HEK293T (cell line): ENCODE data around the gene SMAP1.
A peak's percentile ranks its signal among the peaks of the same experiment; 100 is the strongest.

Experiments used
- CTCF ChIA-PET: fragments of 350-600 bp; formaldehyde crosslinking; extraction: SDS; loops from one replicate; lab custom pipeline; 2021; ENCODE audit warnings: antibody characterized with exemption, inconsistent platforms; lab: Yijun Ruan, JAX
- POLR2A ChIA-PET: fragments of 350-600 bp; formaldehyde crosslinking; extraction: SDS; loops from one replicate; lab custom pipeline; 2020; ENCODE audit warnings: antibody characterized with exemption, inconsistent platforms; lab: Yijun Ruan, JAX
- DNase-seq: peaks from one replicate; pipeline ENCODE4 v3.0.0; 2012; ENCODE audit warnings: mixed read lengths; ENCODE audit errors: extremely low spot score
- ARNT ChIP-seq: fragments of 450-650 bp; IDR thresholded peaks from 2 replicates; pipeline ENCODE4 v1.6.1; 2017; ENCODE audit warnings: mild to moderate bottlenecking
- BHLHE40 ChIP-seq: fragments of 450-650 bp; IDR thresholded peaks from 2 replicates; pipeline ENCODE4 v1.6.1; 2016; ENCODE audit warnings: mild to moderate bottlenecking, moderate library complexity, borderline replicate concordance
- CTBP1 ChIP-seq: fragments of 450-650 bp; IDR thresholded peaks from 2 replicates; pipeline ENCODE4 v1.6.1; 2016; ENCODE audit warnings: borderline replicate concordance
- ELF4 ChIP-seq: fragments of 450-650 bp; IDR thresholded peaks from 2 replicates; pipeline ENCODE4 v1.6.1; 2017; ENCODE audit warnings: antibody characterized with exemption
- FOXA1 ChIP-seq: fragments of 450-650 bp; IDR thresholded peaks from 2 replicates; pipeline ENCODE4 v1.6.1; 2016; ENCODE audit warnings: mild to moderate bottlenecking
- FOXK2 ChIP-seq: fragments of 450-650 bp; IDR thresholded peaks from 2 replicates; pipeline ENCODE4 v1.6.1; 2016; ENCODE audit warnings: mild to moderate bottlenecking
- FOXM1 ChIP-seq: fragments of 450-650 bp; IDR thresholded peaks from 2 replicates; pipeline ENCODE4 v1.6.1; 2017; ENCODE audit warnings: mild to moderate bottlenecking, borderline replicate concordance
- HDGF ChIP-seq: fragments of 450-650 bp; IDR thresholded peaks from 2 replicates; pipeline ENCODE4 v1.6.1; 2017; ENCODE audit warnings: antibody characterized with exemption, borderline replicate concordance
- L3MBTL2 ChIP-seq: fragments of 450-650 bp; conservative IDR thresholded peaks from 2 replicates; pipeline ENCODE4 v1.6.1; 2016; ENCODE audit warnings: mild to moderate bottlenecking
- LEF1 ChIP-seq: fragments of 450-650 bp; IDR thresholded peaks from 2 replicates; pipeline ENCODE4 v1.6.1; 2017; ENCODE audit warnings: mild to moderate bottlenecking, borderline replicate concordance
- NFRKB ChIP-seq: fragments of 450-650 bp; IDR thresholded peaks from 2 replicates; pipeline ENCODE4 v1.6.1; 2016; ENCODE audit warnings: mild to moderate bottlenecking, moderate library complexity
- SP1 ChIP-seq: fragments of 450-650 bp; IDR thresholded peaks from 2 replicates; pipeline ENCODE4 v1.6.1; 2017
- SUZ12 ChIP-seq: fragments of 450-650 bp; IDR thresholded peaks from 2 replicates; pipeline ENCODE4 v1.6.1; 2016; ENCODE audit warnings: mild to moderate bottlenecking
- TARDBP ChIP-seq: fragments of 450-650 bp; IDR thresholded peaks from 2 replicates; pipeline ENCODE4 v1.6.1; 2016
- ZNF384 ChIP-seq: fragments of 450-650 bp; IDR thresholded peaks from 2 replicates; pipeline ENCODE4 v1.6.1; 2016

SMAP1 gene

GRCh38 chr6:70874181-70874913 lies 206.7 kb downstream of the SMAP1 start:
- POLR2A ChIA-PET = no interaction called here
- no peak for DNase-seq
- TF ChIP-seq LEF1 = no peak
- TF ChIP-seq HDGF = no peak
- no peak for TF ChIP-seq TARDBP
- no peak for TF ChIP-seq CTBP1
- TF ChIP-seq BHLHE40 = no peak
- no peak for TF ChIP-seq FOXK2
- TF ChIP-seq FOXM1 = no peak
- no peak for TF ChIP-seq NFRKB
- TF ChIP-seq ELF4 = no peak
- no peak for TF ChIP-seq ARNT
- TF ChIP-seq SP1 = no peak
- TF ChIP-seq FOXA1 = no peak
- CTCF ChIA-PET = interaction anchor here (0.5 kb wide), 1 partner anchor 1706 kb away, joined by 3 read pairs; no protein-coding TSS in a partner anchor

GRCh38 chr6:70879496-70879895 lies 211.8 kb downstream of the SMAP1 start:
- DNase-seq = no peak
- TF ChIP-seq TARDBP = no peak
- TF ChIP-seq ZNF384 = no peak
- TF ChIP-seq FOXK2 = no peak
- POLR2A ChIA-PET = no interaction called here
- CTCF ChIA-PET = interaction anchor here (1.2 kb wide), 1 partner anchor 172 kb away, joined by 4 read pairs; no protein-coding TSS in a partner anchor

GRCh38 chr6:70884074-70884983 lies 216.6 kb downstream of the SMAP1 start:
- POLR2A ChIA-PET = no interaction called here
- TF ChIP-seq ELF4 (no peak), FOXK2 (no peak), CTBP1 (no peak), BHLHE40 (no peak), ZNF384 (no peak), FOXM1 (no peak), LEF1 (no peak), HDGF (no peak), TARDBP (no peak), SP1 (no peak), L3MBTL2 (no peak), SUZ12 (no peak), ARNT (no peak), NFRKB (no peak), FOXA1 (no peak)
- peak; percentile 83 for DNase-seq
- CTCF ChIA-PET = interaction anchor here (0.6 to 1.7 kb wide), 16 partner anchors 10 to 663 kb away, joined by 3 to 8 read pairs (median 3); partner anchors contain the start of gene SMAP1

- CTCF ChIA-PET = interaction anchor here (0.9 kb wide), 1 partner anchor 130 kb away, joined by 3 read pairs; no protein-coding TSS in a partner anchor
- TF ChIP-seq FOXA1 (no peak), ARNT (no peak), BHLHE40 (no peak), FOXM1 (no peak), SUZ12 (no peak), TARDBP (no peak), NFRKB (no peak), SP1 (no peak), L3MBTL2 (no peak), ELF4 (no peak)
- POLR2A ChIA-PET = no interaction called here
- DNase-seq = no peak
Observed at GRCh38 chr6:70886071-70886470, 218.4 kb downstream of the SMAP1 start.

GRCh38 chr6:70886661-70887060 lies 219.0 kb downstream of the SMAP1 start:
- DNase-seq = no peak
- no peak for TF ChIP-seq FOXM1
- no peak for TF ChIP-seq ELF4
- TF ChIP-seq SUZ12 = no peak
- CTCF ChIA-PET = no interaction called here
- POLR2A ChIA-PET = no interaction called here

GRCh38 chr6:70889270-70889669 lies 221.6 kb downstream of the SMAP1 start:
- TF ChIP-seq BHLHE40 = no peak
- TF ChIP-seq ARNT = no peak
- TF ChIP-seq TARDBP = no peak
- TF ChIP-seq ELF4 = no peak
- TF ChIP-seq CTBP1 = no peak
- TF ChIP-seq FOXA1 = no peak
- no peak for TF ChIP-seq FOXK2
- TF ChIP-seq NFRKB = no peak
- no peak for TF ChIP-seq SP1
- TF ChIP-seq HDGF = no peak
- TF ChIP-seq SUZ12 = no peak
- TF ChIP-seq ZNF384 = no peak
- DNase-seq = no peak
- POLR2A ChIA-PET = no interaction called here
- CTCF ChIA-PET = no interaction called here

GRCh38 chr6:70894001-70894400 lies 226.3 kb downstream of the SMAP1 start:
- no peak for TF ChIP-seq HDGF
- no peak for TF ChIP-seq LEF1
- TF ChIP-seq SUZ12 = no peak
- TF ChIP-seq BHLHE40 = no peak
- TF ChIP-seq FOXM1 = no peak
- no peak for TF ChIP-seq NFRKB
- ChIA-PET POLR2A (no interaction called here), CTCF (interaction anchor here (1.0 to 2.1 kb wide), 2 partner anchors 10 to 11 kb away, joined by 4 to 7 read pairs; no protein-coding TSS in a partner anchor)
- DNase-seq = no peak
